ENCODE measurements around the gene CCBE1.

- TF ChIP-seq CTCF (IDR thresholded peaks at IDR 0.05), result no peak
- TF ChIP-seq ZFX (IDR thresholded peaks at IDR 0.05; ENCODE audit: borderline replicate concordance), result no peak
Observed at GRCh38 chr18:59623456-59624368, 73.5 kb downstream of the CCBE1 start.
